OCI-LY7 (cell line): ENCODE data around the gene OSTC.

Source experiments
- CTCF ChIP-seq: fragments of 200-600 bp; sonication (generic); conservative IDR thresholded peaks from 2 replicates; pipeline ENCODE4 v1.5.1; 2014; ENCODE audit warnings: mild to moderate bottlenecking, antibody characterized with exemption, low read length, moderate library complexity, mixed read lengths
- EZH2phosphoT487 ChIP-seq: fragments of 200-600 bp; sonication (generic); IDR thresholded peaks from 2 replicates; pipeline ENCODE4 v1.6.1; 2018; ENCODE audit warnings: low read depth, borderline replicate concordance, mild to moderate bottlenecking, mixed run types, antibody characterized with exemption, low read length, moderate library complexity, mixed read lengths

- TF ChIP-seq CTCF (no peak), EZH2phosphoT487 (no peak)
Measured at GRCh38 chr4:108716340-108716739, 65.9 kb downstream of the OSTC start.
